Measurements from ENCODE around the gene LMF2.

DNA sequence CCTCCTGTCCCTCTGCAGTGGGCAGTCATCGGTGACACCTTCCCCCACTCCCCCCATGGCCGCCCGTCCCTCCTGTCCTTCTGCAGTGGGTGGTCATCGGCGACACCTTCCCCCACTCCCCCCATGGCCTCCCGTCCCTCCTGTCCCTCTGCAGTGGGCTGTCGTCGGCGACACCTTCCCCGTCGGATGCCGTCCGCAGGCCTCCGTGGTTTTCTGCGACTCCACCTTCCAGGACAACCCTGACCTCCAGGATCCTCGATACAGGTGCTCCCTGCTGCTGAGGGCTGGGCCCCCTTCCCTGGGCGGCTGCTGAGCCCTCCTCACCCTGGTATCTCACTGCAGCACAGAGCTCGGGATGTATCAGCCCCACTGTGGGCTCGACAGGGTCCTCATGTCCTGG is 18.6 kb downstream of the LMF2 start:
- TF ChIP-seq, protein P1, sequence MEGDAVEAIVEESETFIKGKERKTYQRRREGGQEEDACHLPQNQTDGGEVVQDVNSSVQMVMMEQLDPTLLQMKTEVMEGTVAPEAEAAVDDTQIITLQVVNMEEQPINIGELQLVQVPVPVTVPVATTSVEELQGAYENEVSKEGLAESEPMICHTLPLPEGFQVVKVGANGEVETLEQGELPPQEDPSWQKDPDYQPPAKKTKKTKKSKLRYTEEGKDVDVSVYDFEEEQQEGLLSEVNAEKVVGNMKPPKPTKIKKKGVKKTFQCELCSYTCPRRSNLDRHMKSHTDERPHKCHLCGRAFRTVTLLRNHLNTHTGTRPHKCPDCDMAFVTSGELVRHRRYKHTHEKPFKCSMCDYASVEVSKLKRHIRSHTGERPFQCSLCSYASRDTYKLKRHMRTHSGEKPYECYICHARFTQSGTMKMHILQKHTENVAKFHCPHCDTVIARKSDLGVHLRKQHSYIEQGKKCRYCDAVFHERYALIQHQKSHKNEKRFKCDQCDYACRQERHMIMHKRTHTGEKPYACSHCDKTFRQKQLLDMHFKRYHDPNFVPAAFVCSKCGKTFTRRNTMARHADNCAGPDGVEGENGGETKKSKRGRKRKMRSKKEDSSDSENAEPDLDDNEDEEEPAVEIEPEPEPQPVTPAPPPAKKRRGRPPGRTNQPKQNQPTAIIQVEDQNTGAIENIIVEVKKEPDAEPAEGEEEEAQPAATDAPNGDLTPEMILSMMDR (tag by site-specific recombination; IDR thresholded peaks at IDR 0.05): no peak
- TF ChIP-seq PRDM1 (tag by site-specific recombination; IDR thresholded peaks at IDR 0.05) (no peak), ZNF629 (tag by site-specific recombination; IDR thresholded peaks at IDR 0.05) (no peak), YY1 (tag by site-specific recombination; IDR thresholded peaks at IDR 0.05) (no peak), ZNF558 (tag by site-specific recombination; IDR thresholded peaks at IDR 0.05) (no peak), TRIM28 (IDR thresholded peaks at IDR 0.05; ENCODE audit: borderline replicate concordance, low read length) (no peak), ZNF530 (tag by site-specific recombination; IDR thresholded peaks at IDR 0.05; ENCODE audit: low read depth) (no peak), ZEB2 (tag by site-specific recombination; IDR thresholded peaks at IDR 0.05) (no peak), HOXD13 (CRISPR knock-in tag; IDR thresholded peaks at IDR 0.05; ENCODE audit: borderline replicate concordance) (no peak), IKZF3 (tag by site-specific recombination; IDR thresholded peaks at IDR 0.05) (no peak), ZNF596 (tag by site-specific recombination; IDR thresholded peaks at IDR 0.05) (no peak)
